CD4-positive, alpha-beta T cell treated with Interleukin-6 at 100 ng/mL for 8 hours (primary cell): ENCODE measurements around the gene SNPH.

Experiments used
- DNase-seq: peaks from one replicate; pipeline ENCODE4 v3.0.0-alpha.2; 2020; ENCODE audit warnings: mixed read lengths, low spot score

Gene SNPH

DNA sequence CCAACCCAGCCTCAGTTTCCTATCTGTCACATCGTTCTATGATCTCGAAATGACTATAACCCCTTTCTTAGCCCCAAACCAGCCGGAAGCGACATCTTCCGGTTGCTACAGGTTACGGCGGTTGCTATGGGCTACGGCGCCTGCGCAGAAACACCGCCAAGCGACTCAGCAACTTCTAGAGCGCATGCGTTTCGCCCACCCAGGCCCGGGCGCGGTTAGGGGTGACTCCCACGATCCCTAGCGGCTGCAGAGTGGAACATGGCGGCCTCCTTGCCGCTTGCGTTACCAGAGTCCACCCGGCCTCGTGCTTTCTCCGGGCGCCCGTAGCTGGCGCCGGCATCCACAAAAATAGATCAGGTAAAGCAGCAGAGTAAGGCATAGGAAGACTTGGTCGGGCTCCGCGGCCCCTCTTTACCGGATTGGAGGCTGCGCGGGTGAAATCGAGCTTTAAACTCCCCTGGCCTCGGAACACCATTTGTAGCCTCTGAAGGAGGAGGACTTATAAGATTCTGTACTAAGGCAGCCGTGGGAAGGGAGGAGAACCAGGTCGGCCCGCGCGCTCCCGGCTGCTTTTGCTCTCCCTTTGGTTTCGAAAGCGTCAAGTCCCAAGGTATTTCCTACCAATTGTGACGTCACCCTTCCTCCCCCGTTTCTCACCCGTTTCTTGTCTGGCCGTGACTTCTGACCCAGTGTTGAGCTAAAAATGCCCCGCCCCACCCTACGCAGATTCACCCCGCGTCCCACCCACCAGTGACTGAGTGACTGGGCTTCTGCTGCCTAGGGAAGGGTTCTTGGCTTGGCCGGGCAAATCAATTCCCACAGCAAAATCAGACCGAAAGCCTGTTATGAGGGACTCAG lies 59.3 kb downstream of the SNPH start:
- DNase-seq: peak; percentile 99

DNA sequence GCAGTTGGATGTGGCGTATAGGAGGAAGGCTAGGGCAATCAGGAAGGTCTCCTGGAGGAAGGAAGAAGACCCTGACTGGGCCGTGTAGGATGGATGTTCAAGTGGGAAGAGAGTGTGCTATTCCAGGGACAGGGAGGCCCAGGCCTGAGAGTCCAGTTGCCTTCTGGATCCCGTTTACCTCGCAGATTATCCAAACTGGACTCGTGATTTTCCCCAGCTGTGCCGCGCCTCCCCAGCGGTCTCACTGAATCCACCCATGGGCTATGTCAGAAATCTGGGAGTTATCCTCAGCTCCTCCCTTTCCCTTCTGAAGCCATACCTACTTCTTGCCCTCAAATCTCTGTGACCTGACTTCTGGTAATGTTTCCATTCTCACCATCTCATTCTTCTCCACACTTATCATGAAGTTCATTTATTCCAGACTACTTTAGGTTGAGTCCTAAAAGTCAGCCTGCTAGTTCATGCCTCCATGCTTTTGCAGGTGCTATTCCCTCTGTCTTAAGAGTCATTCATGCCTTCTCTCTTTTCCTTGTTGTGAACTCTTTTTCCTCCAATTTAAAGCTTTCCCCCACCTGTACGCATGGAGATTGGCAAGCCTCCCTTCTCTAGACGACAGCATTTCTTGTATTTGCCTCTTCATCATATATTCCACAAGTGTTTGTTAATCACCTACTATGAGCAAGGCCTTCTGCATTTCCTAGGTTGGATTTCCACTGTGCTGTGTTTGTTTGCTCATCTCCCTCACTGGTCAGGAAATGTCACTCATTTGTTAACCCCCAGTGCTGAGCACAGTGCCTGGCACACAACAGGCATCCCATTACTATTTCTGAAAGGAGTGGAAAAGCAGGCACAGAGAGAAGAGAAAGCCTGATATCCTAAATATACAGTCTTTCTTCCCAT lies 60.2 kb downstream of the SNPH start:
- no peak for DNase-seq

DNA sequence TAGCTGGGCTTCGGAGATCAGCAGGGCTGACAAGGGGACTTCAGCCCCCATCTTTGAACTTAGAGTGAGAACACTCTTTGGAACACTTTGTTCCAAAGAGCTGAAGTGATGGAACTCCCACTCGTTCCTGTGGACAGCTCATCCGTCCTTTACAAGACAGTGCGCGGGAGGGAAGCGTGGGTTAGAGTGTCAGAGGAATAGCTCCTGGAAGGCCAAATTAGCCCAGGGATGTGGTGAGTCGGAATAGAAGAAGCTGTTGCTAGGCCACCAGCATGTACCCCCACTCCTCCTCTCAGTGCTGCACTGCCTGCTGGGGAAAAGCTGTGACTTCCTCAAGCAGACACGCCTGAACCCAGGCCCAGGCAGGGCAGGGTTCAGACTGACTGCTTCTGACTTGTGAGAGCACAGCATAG lies 61.2 kb downstream of the SNPH start:
- no peak for DNase-seq

DNA sequence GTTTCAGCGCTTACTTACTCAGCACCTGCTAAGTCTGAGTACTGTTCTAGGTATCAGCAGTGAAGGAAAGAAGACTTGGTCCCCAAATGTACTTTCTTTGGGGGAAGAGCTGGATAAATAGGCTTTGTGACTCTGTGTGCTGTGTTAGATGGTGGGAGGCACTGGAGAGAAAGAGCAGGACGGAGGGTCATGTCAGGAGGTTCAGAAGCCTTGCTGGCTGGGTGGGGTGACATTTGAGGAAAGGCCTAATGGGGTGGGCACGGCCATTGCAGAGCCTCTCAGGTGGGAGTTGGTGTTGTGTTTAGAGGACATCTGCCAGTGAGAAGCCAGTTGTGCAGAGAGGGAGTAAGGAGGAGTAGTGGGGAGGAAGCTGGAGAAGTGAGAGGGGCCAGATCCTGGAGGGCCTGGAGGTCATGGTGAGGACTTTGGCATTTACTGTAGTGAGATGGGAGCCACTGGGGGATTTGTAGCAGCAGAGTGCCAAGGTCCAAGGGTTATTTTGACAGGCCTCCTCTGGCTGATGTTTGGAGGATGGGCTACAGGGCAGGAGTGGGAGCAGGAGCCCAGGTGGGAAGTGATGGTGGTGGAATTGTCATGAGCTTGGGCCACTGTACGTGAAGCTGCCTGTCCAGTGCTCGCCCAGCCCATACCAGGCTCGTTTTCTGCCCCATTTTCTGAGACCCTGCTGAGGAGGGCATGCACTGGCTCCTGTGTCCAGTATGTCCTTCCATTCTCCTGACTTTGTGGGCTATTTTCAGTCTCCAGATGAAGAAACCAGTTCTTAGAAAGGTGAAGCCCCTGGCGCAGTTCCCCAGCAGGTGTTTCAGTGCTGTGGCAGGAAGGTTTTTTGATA lies 62.0 kb downstream of the SNPH start:
- no peak for DNase-seq

DNA sequence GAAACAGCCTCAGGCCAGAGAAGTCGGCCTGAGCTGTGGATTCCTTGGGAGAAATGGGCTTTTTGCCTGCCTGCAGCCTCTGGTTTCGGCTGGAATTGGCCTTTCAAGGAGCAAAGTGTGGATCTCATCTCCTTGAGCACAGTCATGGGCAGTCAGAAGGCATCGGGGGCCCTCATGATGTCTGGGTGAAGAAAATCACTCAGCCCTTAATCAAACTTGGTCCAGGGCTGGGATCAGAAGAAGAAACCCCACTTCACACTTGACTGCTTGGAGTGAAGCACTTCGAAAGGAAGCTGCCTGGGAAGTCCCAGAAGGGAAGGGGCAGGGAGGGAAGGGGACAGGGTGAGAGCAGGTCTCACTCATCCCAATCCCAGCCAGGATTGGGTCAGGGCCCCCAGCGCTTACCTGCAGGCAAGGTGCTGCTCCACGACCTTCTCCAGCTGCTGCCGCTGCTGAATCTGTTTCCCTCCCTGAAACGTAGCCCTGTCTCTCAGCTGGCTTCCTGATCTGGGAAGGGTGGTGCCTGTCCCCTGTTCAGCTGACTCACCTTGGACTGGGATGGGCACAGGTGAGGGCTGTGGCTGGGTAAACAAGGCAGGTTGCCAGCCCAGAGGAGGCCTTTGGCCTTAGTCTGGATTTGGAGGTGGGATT lies 62.7 kb downstream of the SNPH start, which contains the start of gene SDCBP2:
SDCBP2 (minus strand) TSS at position 460 of the 651 bp plus-strand sequence. CDS start 8,723 bp downstream, outside the sequence.
- DNase-seq: no peak

DNA sequence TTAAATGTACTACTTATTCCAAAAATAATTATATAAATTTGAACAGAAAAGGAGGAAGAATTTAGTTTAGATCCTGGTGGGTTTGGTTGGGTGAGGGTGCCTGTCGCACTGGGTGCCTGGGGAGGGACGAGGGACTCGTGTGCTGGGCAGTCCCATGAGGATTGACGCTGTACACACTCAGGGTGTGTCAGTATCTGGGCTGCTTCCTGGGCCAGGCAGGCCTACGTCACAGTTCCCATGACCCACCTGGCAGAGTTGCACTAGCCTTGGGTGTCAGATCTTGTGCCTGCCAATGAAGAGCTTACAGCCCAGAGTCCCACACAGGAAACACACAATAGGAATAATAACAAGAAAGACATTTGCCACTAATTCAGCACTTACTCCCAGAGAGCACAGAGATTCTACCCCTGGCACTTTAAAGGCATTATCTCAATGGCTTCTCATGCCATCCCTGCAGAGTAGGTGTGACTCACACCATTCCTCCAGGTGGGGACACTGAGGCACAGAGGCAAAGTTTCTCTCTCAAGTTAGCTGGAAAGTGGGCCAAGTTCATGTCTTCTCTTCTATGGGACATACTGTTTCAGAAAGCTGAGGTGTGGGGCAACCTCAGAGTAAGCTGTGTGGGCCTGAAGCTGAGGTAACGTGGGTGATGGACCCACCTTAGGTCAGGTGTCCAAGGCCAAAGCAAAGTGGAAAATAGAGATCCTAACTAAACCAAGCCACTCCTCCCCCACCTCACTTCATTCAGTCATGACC lies 64.2 kb downstream of the SNPH start:
- DNase-seq: no peak

DNA sequence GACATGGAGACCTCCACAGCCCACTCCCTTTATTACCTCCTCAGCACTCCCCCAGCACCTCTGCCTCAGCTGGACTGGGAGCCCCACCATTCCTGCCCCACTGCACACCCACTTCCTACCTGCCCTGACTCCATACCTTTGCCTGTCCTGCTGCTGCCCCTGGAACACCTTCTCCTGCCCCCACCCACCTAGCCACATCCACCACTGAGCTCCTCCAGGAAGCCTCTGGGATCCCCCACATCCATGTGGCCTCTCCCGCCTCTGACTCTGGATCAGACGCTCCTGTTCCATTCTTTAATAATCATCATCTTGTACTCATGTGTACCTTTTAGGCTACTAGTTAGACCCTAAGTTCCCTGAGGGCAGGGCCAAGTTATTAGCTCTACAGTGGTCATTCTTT lies 65.0 kb downstream of the SNPH start:
- DNase-seq: no peak

DNA sequence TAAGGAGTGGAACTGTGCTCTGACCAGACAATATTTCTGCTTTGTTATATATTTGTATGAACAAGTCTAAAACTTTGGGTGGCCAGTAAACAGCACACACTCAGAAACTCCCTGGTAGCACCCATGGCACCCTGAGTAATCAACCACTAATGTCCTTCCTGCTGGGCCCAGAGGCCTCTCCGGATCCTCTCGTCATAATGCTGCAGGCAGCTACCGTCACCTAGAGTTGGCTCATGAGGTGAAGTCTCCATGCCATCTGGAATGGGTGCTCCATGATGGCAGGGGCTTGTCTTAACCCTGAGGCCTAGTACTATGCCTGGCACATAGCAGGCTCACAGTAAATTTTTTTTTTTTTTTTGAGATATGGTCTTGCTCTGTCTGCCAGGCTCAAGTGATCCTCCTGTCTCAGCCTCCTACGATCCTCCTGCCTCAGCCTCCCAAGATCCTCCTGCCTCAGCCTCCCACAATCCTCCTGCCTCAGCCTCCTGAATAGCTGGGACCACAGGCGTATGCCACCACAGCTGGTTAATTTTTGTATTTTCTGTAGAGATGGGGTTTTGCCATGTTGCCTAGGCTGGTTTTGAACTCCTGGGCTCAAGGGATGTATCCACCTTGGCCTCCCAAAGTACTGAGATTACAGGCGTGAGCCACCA lies 65.8 kb downstream of the SNPH start:
- no peak for DNase-seq

DNA sequence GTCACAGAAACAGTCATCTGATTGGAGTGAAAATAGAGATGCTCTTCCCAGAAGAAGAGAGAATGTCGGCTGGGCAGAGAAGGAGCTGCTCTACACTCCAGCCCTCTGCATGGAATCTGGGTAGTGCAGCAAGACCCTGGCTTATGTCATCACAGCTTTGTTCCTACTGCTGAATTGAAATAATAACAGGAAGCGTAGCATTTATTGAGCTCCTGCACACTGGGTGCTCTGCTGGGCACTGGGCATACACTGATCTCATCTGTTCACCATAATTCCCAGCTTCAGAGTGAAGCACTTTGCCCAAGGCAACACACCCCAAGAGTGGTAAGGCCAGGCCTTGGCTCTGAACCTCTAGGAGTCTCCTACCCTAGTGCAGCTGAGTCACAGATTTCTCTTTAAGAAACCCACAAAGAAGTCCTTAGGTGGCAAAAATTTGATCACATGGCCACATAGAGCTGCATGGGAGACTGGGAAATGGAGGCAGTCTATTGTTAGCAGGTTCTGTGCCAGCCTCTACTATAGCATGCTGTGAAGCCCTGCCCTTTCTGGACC lies 66.7 kb downstream of the SNPH start:
- no peak for DNase-seq

DNA sequence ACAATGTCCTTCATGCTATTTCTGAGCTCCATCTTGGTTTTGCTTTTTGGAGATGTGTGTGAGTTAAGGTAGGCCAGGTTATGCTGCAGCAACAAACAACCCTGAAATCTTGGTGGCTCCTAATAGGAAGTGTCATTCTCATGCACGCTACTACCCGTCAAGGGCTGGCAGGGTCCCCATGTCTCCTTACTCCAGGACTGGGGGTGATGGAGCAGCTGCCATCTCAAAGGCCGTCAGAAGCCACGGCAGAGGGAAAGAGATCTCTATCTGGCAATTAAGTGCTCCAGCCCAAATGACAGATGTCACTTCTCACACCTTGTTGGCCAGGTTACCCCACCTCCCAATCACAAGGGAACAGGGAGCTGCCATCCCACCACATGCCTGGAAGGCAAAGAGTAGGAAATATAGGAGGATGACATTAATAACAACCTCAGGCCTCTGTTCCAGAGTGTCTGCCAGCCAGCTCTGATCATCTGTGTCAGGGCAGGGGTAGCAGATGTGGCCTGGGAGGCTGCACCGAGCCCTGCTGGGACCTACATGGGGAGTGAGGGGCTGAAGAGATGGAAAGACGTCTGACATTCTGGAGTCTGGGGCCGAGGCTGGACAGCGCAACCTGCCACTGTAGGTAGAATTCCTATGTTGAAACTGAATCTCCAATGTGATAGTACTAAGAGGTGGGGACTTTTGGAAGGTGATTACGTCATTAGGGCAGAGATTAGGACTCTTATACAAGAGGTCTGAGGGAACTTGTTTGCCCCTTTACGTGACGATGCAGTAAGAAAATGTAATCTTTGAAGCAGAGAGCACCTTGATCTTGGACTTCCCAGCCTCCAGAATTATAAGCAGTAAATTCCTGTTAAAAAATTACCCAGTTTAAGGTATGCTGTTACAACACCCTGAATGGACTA lies 67.6 kb downstream of the SNPH start:
- DNase-seq: no peak

DNA sequence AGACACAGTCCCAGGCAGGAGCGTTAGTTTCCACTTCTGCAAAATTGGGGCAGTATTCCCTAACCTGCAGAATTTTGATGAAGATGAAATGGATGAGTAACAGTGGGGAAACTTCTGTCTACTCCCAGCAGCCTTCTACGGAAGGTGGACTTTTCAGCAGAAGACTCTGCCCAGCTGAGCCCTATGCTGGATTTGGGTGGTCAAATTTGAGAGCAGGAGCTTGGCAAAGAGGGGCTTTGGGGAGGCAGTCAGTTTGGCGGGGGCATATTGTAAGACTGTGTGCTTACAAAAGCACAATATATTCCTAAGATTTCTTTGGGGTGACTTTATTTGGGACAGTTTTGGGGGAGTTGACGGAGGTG lies 68.3 kb downstream of the SNPH start:
- no peak for DNase-seq

DNA sequence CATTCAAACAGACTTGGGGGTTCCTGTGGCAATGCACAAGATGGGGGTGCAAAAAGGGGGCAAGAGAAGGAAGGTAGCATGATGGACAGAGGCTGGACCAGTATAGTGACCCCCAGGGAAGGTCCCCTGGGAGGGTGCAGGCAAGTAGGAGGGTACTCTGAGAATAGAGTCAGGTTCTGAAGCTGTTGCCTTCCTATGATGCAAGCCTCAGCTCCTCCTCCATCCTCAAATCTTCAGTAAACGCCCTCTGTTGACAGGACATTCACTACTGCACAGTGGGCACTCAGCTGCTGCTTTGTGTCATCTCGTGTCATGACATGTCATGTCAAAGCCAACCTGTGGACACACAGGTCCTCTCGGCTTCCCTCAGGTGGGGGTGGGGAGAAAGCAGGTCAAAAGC lies 68.7 kb downstream of the SNPH start:
- no peak for DNase-seq

DNA sequence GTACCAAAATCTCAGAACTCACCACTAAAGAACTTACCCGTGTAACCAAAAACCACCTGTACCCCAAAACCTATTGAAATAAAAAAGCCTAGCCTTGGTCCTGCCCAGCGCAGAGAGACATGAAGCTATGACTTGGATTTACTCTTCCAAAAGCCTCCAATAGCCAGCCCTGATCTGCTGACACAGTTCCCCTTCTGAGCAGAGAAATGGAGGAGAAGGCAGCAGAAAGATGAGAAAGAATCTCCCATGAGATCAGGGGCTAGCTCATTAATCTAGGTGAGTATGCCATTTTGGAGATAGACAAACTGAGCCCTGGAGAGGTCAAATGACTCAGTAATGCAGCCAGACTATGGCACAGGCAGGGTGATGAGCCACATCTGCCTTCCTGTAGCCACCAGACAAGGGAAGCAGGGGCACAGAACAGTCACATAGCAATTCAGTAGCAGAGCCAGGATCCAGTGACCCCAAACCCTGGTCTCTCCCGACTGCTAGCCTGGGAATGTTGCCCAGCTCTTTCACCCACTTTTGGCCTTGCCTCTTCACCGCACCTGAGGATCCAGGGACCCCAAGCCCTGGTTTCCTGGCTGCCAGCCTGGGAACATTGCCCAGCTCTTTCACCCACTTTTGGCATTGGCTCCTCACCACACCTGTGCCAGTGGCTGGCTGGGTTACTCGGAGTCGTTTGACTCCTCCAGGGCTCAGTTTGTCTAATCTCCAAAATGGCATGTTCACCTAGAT lies 70.0 kb downstream of the SNPH start:
- DNase-seq: no peak

DNA sequence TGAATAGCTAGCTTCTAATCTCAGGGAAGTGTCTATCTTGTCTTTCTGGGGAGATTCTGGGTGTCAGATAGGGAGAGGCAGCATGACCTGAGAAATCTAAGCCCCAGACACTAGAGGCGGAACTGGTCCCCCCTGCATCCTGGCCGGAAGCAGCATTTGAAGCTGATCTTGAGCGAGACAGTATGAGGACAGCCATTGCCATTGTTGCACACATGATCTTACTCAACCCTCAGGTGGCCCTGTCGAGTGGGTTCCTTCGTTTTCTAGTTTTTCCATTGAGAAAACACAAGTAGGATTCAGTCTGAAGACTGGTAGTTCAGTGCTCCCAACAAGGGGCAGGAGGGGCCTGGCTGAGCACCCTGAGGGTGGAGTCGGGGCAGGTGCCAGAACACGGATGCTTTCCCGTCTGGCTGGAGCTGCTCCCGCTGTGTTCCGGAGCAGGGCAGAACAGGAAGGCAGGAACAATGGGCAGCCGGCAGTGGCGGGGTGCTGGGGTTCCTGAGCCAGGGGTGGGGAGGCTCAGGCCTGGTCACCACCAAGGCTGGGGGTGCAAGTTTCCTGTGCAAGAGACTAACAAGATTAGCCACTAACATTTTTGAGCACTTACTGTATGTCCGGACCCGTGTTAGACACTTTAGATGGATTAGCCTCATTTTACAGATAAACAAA lies 70.7 kb downstream of the SNPH start:
- DNase-seq: no peak

DNA sequence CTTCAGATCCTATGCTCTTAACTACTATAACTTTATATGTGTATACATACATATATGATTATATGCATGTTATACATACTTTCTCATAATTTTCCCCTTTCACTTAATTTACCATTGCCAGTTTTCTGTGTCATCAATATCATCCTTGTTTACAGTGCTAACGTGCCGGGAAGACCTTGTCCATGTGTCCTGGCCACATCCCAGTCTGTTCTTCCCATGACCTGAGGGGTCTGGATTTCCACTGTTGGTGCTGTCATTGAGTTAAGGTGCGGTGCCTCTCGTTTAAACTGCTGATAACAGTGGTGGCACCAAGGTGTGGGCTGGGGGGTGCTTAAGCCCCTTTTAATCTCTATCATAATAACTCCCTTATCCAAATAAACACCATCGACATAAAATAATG lies 71.3 kb downstream of the SNPH start:
- no peak for DNase-seq

DNA sequence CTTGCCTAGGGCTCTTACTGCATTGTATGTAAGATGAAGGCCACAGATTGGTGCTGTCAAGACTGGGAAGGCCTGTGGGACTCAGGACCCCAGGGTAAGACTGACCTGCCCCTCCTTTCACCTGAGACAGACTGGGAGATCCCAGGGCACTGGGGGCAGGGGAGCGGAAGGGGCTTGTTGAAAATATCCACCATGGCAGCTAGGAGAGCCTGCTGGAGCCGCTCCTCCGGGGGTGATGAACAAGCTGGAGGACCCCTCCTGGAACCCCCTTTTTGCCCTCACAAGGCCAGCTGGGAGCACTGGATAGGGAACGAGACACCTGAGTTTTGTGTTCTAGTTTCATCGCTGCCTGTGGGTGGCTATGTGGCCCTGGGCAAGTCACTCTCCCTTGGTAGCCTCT lies 72.0 kb downstream of the SNPH start:
- no peak for DNase-seq

DNA sequence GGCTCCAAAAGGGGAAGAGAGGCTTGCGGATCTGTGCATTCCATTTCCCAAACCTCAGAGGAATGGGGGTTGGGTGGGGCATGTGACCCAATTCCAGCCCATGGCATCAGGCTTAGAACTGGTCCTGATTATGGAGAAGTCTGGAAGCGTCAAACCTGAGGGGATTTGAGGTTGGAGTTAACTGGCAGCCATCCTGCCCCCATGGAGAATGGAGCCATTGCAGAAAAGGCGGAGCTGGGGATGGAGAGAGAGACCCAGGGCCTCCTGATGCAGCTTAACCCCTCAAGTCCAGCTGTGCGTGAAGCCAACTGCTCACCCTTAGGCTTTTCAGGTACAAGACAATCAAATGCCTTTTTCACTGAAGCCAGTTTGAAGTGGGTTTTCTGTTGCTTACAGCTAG lies 72.7 kb downstream of the SNPH start:
- no peak for DNase-seq
